ENCODE data around the gene FAM9C.
"Not testable (repeated sequence)": the region's sequence is repeated elsewhere in the genome, so short reads cannot be mapped to it uniquely, and the experiment has no call there.

The FAM9C gene

DNA sequence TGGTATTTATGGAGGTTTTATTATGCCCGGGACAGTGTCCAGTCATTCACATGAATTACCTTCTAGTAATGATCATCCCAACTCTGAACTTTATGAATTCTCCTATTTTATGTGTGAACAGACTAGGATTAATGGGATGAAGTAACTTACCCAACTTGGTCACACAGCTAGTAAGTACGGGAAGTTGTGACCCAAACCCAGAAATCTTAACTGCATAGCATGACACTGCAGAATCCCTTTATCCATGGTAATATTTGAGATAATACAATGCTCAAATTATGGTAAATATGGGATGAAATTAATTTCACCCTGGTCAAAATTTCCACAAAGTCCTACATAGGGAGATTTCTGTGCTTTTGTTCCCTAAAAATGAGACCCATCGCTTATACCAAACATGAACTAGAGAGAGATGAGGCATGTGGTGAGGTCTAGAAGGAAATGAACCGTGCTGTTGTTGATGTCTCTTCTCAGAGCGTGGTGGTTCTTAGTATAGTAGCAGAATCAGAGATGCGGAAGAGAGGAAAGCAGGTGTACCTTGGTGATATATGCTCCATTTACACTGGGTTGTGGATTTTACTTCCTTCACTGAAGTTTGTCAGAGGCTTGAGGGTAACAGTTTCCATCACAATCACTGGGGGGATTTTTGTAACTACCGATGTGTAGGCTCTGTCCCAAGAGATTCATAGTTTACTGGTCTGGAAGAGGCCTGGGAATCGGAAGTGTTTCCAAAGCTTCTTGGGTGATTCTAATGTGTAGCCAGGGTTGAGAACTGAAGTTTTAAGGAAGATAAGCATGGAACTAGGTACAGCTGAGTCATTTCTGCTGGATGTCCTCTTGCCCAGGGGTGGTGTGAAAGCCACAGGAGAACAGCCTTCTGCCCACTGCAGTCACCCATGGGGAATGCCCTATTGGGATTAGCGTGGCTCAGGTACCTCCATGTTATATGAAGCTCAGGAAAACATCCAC lies 30.2 kb upstream of the FAM9C start:
- DNase-seq, result no peak

DNA sequence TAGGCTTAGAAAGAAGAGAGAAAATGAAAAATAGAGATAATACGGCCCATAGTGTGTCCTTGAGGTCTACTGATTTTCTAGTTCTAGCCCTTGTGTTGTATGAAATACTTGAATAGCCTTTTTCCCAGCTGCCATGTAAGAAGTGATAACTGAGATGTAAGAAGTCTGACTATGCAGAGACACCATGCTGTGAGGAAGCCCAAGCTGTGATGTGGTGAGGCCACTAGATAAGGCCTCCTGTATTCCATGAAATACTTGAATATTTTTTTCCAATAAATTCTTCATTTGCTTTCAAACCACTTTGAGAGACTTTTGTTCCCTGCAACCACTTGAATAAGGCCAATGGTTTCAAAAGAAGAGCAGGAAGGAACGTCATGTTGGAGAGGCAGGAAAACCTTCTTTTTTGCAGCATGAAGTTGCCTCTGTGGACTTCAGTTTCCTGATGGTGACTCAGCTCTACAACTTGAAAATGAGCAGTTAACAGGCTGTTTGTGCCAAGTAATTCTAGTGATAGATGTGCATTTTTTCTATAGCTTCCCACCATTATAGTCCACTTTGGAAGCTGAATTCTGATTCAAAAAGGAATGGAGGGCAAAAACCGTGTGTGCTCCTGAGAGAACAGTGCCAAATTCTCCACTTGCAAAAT lies 25.5 kb upstream of the FAM9C start:
- DNase-seq, result no peak

- DNase-seq, result no peak
Observed at GRCh38 chrX:13068651-13069050, 24.2 kb upstream of the FAM9C start.

DNA sequence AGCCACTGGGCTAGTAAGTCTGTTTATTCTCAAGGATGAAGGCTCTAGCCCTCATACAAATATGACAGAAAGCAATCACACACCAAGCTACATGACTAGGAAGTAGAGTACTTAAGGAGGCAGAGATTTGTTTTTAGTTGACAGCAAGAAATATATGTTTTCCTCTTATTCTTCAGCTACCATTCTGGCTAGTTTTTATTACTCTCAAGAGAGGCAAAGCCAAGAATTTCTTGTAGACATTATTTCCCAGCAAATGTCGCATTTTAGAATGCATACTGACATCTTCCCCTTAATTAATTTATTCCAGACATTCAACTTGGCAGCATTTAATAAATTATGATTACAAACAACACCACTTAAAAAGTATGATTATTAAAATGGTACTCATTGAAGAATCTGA lies 23.4 kb upstream of the FAM9C start:
- no peak for DNase-seq

DNA sequence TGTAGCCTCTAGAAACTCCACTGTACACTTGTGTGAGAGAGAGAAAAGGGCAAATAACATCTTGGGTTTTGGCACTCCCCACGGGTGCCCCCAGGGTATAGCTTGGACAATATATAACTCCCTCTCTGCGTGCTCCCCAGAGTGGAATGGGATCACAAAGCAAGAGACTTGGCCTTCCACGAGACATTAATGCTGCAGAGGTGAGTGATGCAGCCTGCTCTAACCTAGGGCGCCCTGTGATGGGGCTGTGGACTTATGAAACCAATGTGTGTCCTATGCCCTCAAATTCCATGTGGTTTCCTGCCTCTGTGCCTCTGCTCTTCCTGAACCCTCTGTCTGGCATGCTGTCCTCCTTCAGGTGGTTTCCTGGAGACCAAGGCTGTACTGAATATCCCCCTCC lies 22.0 kb upstream of the FAM9C start:
- no peak for DNase-seq

DNA sequence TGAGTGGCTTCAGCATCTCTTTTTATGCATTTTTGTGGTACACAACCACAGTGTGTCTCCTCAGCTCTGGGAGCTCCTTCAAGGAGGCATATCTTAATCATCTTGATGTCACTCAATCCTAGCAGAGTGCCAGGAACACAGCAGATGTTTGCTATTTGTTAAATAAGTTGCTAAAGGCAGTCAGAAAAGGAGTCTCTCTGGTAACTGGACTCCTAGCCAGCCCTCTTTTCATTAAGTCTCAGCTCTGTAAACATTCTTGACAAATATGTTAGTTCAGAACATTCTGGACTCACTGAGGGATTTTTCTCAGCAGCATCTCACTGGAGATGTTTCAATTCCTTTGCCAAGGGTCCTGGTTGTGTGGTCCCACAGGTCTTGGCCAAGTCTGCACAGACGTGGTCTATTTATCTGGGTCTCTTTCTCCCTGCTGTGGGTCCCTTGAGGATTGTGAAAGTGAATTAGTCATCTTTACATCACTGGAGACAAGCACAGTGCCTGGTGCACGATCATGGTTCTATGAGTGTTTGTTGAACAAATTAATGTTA lies 20.3 kb upstream of the FAM9C start:
- no peak for DNase-seq

GRCh38 chrX:13063124-13063523 lies 18.7 kb upstream of the FAM9C start:
- not testable (repeated sequence) for DNase-seq

DNA sequence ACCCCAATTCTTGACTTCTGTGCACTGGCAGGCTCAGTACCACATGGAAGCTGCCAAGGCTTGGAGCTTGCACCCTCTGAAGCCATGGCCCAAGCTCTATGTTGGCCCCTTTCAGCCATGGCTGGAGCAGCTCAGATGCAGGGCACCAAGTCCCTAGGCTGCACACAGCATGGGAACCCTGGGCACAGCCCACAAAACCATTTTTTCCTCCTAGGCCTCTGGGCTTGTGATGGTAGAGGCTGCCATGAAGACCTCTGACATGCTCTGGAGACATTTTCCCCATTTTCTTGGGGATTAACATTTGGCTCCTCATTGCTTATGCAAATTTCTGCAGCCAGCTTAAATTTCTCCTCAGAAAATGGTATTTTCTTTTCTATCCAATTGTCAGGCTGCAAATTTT lies 17.9 kb upstream of the FAM9C start:
- DNase-seq, result not testable (repeated sequence)

DNA sequence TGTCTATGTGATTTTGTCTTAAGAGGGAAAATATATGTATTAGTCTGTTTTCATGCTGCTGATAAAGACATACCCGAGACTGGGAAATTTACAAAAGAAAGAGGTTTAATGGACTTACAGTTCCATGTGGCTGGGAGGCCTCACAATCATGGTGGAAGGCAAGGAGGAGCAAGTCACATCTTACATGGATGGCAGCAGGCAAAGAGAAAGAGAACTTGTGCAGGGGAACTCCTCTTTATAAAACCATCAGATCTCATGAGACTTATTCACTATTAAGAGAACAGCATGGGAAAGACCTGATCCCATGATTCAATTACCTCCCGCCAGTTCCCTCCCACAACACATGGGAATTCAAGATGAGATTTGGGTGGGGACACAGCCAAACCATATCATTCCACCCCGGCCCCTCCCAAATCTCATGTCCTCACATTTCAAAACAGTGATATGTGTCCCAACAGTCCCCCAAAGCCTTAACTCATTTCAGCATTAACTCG lies 16.8 kb upstream of the FAM9C start:
- DNase-seq, result not testable (repeated sequence)

- no peak for DNase-seq
Observed at GRCh38 chrX:13059637-13060499, 15.4 kb upstream of the FAM9C start.

DNA sequence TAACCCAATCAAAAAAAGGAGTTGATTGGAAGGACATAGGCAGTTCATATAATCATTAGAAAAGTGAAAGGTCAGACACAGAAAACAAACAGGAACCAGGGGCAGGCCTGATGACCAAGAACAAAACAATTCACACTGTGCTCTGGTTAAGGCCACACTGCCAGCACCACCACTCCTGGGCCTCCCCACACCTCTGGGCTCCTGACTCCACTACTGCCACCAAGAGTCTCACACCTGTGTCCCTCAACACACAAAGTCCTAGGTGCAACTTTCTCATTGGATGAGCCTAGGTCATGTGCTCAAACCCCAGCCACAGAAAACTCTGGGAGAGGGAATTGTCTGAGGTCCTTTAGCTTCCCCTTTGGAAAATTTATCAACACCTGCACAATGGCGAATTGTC lies 11.1 kb upstream of the FAM9C start:
- no peak for DNase-seq

DNA sequence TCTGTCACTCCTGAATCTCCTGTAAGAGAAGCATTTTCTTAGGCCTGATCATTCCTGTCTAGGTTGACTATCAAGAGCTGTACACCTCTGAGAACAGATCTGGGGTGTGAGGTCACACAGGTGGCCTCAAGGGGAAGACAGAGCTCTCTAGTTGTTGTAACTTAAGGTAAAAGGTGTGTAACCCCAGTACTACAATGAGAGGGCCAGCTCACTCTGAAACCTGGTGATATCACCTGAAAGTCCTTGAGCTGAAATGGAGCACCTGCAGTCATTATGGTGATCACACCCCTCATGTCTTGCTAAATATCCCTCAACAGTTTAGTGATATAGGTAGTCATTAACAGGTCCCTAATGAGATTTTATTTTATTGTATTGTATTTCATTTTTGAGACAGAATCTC lies 8.8 kb upstream of the FAM9C start:
- no peak for DNase-seq

- DNase-seq, result no peak
Observed at GRCh38 chrX:13051529-13052172, 7.2 kb upstream of the FAM9C start.

DNA sequence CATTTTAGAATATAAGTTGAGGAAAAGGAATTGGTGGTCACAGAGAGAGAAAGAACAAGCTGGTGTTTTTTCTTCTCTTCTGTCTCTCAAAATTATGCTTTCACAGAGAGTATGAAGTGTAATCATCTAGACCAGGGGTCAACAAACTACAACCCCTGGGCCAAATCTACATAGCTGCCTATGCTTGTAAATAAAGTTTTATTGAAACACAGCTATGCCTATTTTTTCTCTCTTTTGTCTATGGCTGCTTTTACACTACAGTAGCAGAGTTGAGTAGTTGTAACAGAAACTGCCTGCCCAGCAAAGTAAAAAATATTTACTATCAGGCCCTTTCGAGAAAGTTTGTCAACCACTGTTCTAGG lies 6.7 kb upstream of the FAM9C start:
- DNase-seq, result no peak

DNA sequence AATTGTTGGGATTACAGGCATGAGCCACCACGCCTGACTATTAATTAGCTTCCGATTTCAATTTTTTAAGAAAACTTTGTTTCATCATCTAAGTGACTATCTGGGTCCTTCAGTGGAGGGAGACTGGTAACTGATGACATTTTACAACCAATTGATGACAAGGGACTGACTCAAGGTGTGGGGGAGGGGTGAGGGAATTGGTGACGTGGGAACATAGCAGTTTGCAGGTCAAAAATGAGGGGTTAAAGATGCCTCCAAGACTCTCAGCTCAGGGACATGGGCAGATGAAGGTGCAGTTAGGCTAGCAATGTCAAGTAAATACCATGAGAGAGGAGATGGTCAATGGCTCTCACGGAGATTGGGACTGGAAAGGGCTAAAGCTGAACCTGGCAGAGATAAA lies 5.7 kb upstream of the FAM9C start:
- no peak for DNase-seq

- DNase-seq, result no peak
Observed at GRCh38 chrX:13048280-13048679, 3.9 kb upstream of the FAM9C start.

- DNase-seq, result no peak
Observed at GRCh38 chrX:13047759-13048158, 3.3 kb upstream of the FAM9C start.

- DNase-seq, result no peak
Observed at GRCh38 chrX:13046141-13046855, 1.9 kb upstream of the FAM9C start.

GRCh38 chrX:13043938-13044337 lies 482 bp downstream of the FAM9C start:
- no peak for DNase-seq

GRCh38 chrX:13043138-13043537 lies 1.3 kb downstream of the FAM9C start:
- no peak for DNase-seq

DNA sequence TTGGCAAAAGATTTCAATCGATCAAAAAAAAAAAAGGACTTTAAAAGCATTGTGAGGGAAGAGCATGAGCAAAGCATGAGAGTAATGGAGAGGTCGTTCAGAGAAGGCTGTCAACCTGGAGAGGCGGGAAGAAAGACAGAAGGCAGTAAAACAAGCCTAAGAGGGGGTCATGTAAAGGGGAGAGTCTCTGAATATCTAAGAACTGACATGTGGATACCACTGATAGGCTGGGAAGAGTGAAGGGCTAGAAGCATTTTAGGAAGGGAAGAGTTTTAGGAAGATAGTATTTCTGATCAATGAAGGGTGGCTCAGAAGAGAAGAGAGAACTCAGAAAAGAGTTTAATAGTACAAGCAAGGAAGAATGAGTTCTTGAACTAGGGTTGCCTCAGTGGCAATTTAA lies 7.5 kb downstream of the FAM9C start:
- no peak for DNase-seq

GRCh38 chrX:13033193-13033592 lies 11.2 kb downstream of the FAM9C start:
- DNase-seq, result no peak

Measured in cortex of kidney (tissue), 1 donor.